ENCODE measurements around the gene NEBL. TPM values are rescaled to one million over a fixed set of nuclear protein-coding genes. Genes with fewer than 3 reads are reported as not detected.

NEBL gene
- total and polyA plus RNA-seq, 5 donors from 2014 or later: 1.2 to 2.6 (median 1.8) TPM

DNA sequence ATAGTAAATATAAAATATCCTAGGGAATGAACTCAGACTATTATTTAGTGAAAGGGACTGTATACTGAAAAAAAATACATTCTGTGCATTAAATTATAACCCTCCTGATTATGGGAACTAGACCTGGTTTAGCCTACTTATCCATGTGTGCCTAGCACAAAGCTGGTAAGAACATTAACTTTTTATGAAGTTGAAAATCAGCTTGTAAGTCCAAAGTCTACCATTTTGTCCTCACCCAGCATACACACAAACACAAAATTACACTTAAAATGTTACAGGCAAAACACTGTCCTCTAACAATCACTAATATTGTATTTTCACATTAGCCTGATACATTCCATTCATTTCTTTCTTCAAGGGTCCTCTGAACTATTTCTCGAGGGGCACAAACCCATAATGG is 19.9 kb upstream of the NEBL start:
- no peaks in the 10 kb centered on the region for H3K9me3 ChIP-seq (ENCODE audit: control insufficient read depth in 2 of 2, low read length in 2 of 2)
- Mint-ChIP-seq H3K4me3 (no peak overlapping the region), H3K27me3 (no peaks in the 10 kb centered on the region), H3K36me3 (no peaks in the 10 kb centered on the region), H3K27ac (no peak overlapping the region), H3K9me3 (peaks cover 0 to 6% (median 0%) of the 10 kb centered on the region in 7 donors), H3K4me1 (no peaks in the 10 kb centered on the region)
- no peak overlapping the region for H3K4me3 ChIP-seq (ENCODE audit: low read depth, low read length)
- no peaks in the 10 kb centered on the region for H3K4me1 ChIP-seq (ENCODE audit: control insufficient read depth, insufficient read depth, low read length, poor library complexity, severe bottlenecking)
- ATAC-seq (ENCODE audit: low read depth in 2 of 2) (no peak), DNase-seq (no peak)
- no peaks in the 10 kb centered on the region for H3K27me3 ChIP-seq (ENCODE audit: control insufficient read depth, insufficient read depth, low read length)
- no peak overlapping the region for H3K27ac ChIP-seq (ENCODE audit: insufficient read depth, low read length, poor library complexity, severe bottlenecking)
- H3K36me3 ChIP-seq (ENCODE audit: control insufficient read depth, insufficient read depth, low read length): no peaks in the 10 kb centered on the region

DNA sequence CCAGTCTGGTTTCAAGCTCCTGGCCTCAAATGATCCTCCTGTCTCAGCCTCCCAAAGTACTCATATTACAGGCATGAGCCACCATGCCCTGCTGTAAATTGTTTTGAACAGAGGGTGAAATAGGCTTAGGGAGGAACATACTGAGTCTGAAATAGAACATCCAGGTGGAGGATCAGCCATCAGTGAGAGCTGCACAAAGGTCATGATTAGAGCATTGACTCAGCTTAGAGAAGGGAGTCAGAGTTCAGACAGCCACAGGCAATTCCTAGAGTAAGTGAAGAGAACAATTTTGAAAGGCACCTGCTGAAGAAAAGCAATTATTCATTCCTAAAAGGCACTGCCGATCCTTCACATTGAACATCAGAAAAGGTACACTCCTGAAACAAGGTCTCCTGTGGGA is 15.9 kb upstream of the NEBL start:
- no peak overlapping the region for H3K27ac Mint-ChIP-seq
- H3K27me3 Mint-ChIP-seq: no peaks in the 10 kb centered on the region
- H3K4me3 Mint-ChIP-seq: no peak overlapping the region
- no peaks in the 10 kb centered on the region for H3K4me1 Mint-ChIP-seq
- no peaks in the 10 kb centered on the region for H3K9me3 ChIP-seq (ENCODE audit: control insufficient read depth in 2 of 2, low read length in 2 of 2)
- no peaks in the 10 kb centered on the region for H3K27me3 ChIP-seq (ENCODE audit: control insufficient read depth, insufficient read depth, low read length)
- H3K36me3 ChIP-seq (ENCODE audit: control insufficient read depth, insufficient read depth, low read length): no peaks in the 10 kb centered on the region
- H3K36me3 Mint-ChIP-seq: no peaks in the 10 kb centered on the region
- H3K4me3 ChIP-seq (ENCODE audit: low read depth, low read length): no peak overlapping the region
- no peak for ATAC-seq (ENCODE audit: low read depth in 2 of 2)
- no peak for DNase-seq
- H3K9me3 Mint-ChIP-seq: peaks cover 0 to 6% (median 0%) of the 10 kb centered on the region in 7 donors
- H3K27ac ChIP-seq (ENCODE audit: insufficient read depth, low read length, poor library complexity, severe bottlenecking): no peak overlapping the region
- H3K4me1 ChIP-seq (ENCODE audit: control insufficient read depth, insufficient read depth, low read length, poor library complexity, severe bottlenecking): no peaks in the 10 kb centered on the region

DNA sequence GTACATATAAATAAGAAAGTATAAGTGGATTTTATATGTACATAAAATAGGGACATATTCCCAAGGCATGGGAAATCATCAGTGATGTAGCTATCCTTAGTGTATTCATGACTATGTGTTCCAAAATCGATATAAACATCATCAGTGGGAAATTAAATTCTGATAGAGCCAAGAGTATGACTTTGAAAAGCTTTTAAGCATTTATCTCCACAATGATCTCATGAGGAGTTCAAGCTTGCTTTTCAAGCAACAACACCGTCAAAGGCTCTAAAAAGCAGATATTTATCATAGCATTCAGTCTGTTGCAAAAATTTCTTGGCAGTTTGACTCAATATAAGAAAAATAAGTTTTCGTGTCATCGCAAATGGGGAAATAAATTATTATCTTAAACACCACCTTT is 14.5 kb upstream of the NEBL start:
- ATAC-seq (ENCODE audit: low read depth in 2 of 2) (no peak), DNase-seq (no peak)
- Histone ChIP-seq H3K36me3 (ENCODE audit: control insufficient read depth, insufficient read depth, low read length) (no peaks in the 10 kb centered on the region), H3K9me3 (ENCODE audit: control insufficient read depth in 2 of 2, low read length in 2 of 2) (no peaks in the 10 kb centered on the region), H3K27ac (ENCODE audit: insufficient read depth, low read length, poor library complexity, severe bottlenecking) (no peak overlapping the region), H3K4me1 (ENCODE audit: control insufficient read depth, insufficient read depth, low read length, poor library complexity, severe bottlenecking) (no peaks in the 10 kb centered on the region), H3K27me3 (ENCODE audit: control insufficient read depth, insufficient read depth, low read length) (no peaks in the 10 kb centered on the region), H3K4me3 (ENCODE audit: low read depth, low read length) (no peak overlapping the region)
- H3K4me1 Mint-ChIP-seq: no peaks in the 10 kb centered on the region
- no peaks in the 10 kb centered on the region for H3K36me3 Mint-ChIP-seq
- peaks cover 0 to 3% (median 0%) of the 10 kb centered on the region in 7 donors for H3K9me3 Mint-ChIP-seq
- no peak overlapping the region for H3K4me3 Mint-ChIP-seq
- H3K27me3 Mint-ChIP-seq: no peaks in the 10 kb centered on the region
- no peak overlapping the region for H3K27ac Mint-ChIP-seq

DNA sequence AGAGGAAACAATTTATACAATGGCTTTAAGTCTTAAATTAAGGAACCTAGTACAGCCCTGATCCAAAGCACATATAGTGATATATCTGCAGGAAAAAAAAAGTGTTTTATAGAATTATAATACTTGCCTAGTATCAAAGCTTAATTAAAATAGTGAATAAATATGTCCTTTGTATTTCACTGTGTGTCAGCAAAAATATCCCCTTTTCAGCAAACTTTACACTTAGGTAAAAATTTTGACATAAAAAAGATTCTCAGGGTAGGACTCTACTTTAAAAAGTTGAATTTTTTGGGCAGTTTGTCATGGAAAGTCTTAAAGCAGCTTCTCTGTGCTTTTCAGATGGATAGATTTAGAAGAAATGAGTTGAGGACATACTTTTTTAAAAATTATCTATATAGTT is 12.7 kb upstream of the NEBL start:
- H3K9me3 ChIP-seq (ENCODE audit: control insufficient read depth in 2 of 2, low read length in 2 of 2): no peaks in the 10 kb centered on the region
- no peaks in the 10 kb centered on the region for H3K4me1 Mint-ChIP-seq
- no peak overlapping the region for H3K27ac Mint-ChIP-seq
- no peaks in the 10 kb centered on the region for H3K36me3 Mint-ChIP-seq
- H3K27ac ChIP-seq (ENCODE audit: insufficient read depth, low read length, poor library complexity, severe bottlenecking): no peak overlapping the region
- DNase-seq (no peak), ATAC-seq (ENCODE audit: low read depth in 2 of 2) (no peak)
- H3K9me3 Mint-ChIP-seq: peaks cover 0 to 3% (median 0%) of the 10 kb centered on the region in 7 donors
- no peak overlapping the region for H3K4me3 Mint-ChIP-seq
- H3K4me3 ChIP-seq (ENCODE audit: low read depth, low read length): no peak overlapping the region
- no peaks in the 10 kb centered on the region for H3K27me3 Mint-ChIP-seq
- H3K36me3 ChIP-seq (ENCODE audit: control insufficient read depth, insufficient read depth, low read length): no peaks in the 10 kb centered on the region
- no peaks in the 10 kb centered on the region for H3K4me1 ChIP-seq (ENCODE audit: control insufficient read depth, insufficient read depth, low read length, poor library complexity, severe bottlenecking)
- no peaks in the 10 kb centered on the region for H3K27me3 ChIP-seq (ENCODE audit: control insufficient read depth, insufficient read depth, low read length)

DNA sequence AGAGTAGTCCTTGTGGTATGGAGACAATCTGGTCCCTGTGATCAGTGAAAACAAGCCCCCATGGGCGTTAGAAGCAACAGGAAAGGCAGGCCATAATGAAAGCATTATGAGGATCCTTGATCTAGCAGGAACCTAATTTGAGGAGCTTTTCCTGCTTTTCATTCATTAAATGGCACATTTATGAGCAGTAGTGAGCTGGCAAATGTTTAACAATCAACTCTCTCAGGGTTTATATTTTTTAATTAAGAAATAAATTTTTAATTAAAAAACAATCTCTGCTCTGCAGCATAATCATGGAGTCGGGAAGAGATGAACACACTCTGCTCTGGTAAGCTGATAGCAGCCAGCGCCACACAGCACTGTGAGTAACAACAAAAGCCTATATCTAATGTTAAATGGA is 11.3 kb upstream of the NEBL start:
- Mint-ChIP-seq H3K27me3 (no peaks in the 10 kb centered on the region), H3K9me3 (peaks cover 0 to 5% (median 0%) of the 10 kb centered on the region in 7 donors), H3K36me3 (no peaks in the 10 kb centered on the region), H3K4me1 (no peaks in the 10 kb centered on the region), H3K27ac (no peak overlapping the region), H3K4me3 (no peak overlapping the region)
- Histone ChIP-seq H3K4me3 (ENCODE audit: low read depth, low read length) (no peak overlapping the region), H3K27ac (ENCODE audit: insufficient read depth, low read length, poor library complexity, severe bottlenecking) (no peak overlapping the region), H3K27me3 (ENCODE audit: control insufficient read depth, insufficient read depth, low read length) (no peaks in the 10 kb centered on the region), H3K4me1 (ENCODE audit: control insufficient read depth, insufficient read depth, low read length, poor library complexity, severe bottlenecking) (no peaks in the 10 kb centered on the region), H3K9me3 (ENCODE audit: control insufficient read depth in 2 of 2, low read length in 2 of 2) (no peaks in the 10 kb centered on the region), H3K36me3 (ENCODE audit: control insufficient read depth, insufficient read depth, low read length) (no peaks in the 10 kb centered on the region)
- DNase-seq: no peak
- no peak for ATAC-seq (ENCODE audit: low read depth in 2 of 2)

DNA sequence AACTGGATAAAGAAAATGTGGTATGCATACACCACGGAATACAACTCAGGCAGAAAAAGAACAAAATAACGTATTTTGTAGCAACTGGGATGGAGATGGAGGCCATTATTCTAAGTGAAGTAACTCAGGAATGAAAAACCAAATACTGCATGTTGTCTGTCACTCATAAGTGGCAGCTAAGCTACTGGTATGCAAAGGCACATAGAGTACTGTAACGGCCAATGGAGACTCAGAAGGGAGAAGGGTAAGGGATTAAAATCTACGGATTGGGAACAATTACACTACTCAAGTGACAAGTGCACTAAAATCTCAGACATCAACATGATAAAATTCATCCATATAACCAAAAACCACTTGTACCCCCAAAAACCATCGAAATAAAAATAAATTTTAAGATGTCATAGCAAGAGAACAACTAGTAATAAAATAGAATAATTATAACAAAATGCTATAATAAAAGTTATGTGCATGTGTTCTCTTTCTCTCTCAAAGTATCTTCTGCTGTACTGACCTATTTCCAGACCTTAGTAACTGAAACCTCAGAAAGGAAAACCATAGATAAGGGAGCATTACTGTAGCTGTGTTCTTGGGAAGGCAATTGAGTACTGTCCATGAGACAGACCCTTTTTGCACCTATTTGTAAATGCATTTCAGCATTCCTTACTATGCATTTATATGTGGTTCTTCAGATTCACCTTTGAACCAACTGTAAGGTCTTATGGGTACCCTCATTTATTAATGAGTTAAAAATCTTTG is 6.7 kb upstream of the NEBL start:
- DNase-seq: no peak
- no peaks in the 10 kb centered on the region for H3K36me3 ChIP-seq (ENCODE audit: control insufficient read depth, insufficient read depth, low read length)
- no peak for ATAC-seq (ENCODE audit: low read depth in 2 of 2)
- no peak overlapping the region for H3K27ac ChIP-seq (ENCODE audit: insufficient read depth, low read length, poor library complexity, severe bottlenecking)
- no peaks in the 10 kb centered on the region for H3K4me1 ChIP-seq (ENCODE audit: control insufficient read depth, insufficient read depth, low read length, poor library complexity, severe bottlenecking)
- no peaks in the 10 kb centered on the region for H3K27me3 ChIP-seq (ENCODE audit: control insufficient read depth, insufficient read depth, low read length)
- no peaks in the 10 kb centered on the region for H3K9me3 ChIP-seq (ENCODE audit: control insufficient read depth in 2 of 2, low read length in 2 of 2)
- H3K4me3 ChIP-seq (ENCODE audit: low read depth, low read length): no peak overlapping the region
- Mint-ChIP-seq H3K36me3 (no peaks in the 10 kb centered on the region), H3K27me3 (no peaks in the 10 kb centered on the region), H3K9me3 (peaks cover 0 to 5% (median 2%) of the 10 kb centered on the region in 7 donors), H3K4me3 (no peak overlapping the region), H3K4me1 (no peaks in the 10 kb centered on the region), H3K27ac (no peak overlapping the region)

DNA sequence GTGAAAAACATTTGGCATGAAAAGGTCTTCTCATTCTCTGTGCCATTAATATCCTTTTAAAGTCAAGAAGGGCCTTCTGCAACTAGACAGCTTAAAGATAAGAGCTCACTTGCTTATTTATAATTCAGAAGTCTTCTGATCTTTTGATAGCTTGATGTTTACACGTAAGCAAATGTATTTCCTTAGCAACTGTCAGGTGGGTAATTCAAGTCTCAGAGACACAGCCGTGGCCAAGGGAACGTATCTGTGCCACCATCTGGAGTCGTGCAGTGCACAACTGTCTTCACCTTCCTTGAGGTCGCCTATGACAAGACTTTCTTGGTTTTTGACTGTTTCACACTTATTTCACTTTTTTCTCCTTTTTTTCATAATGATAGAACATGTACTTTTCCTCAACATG is 4.0 kb upstream of the NEBL start:
- Mint-ChIP-seq H3K27ac (no peak overlapping the region), H3K4me1 (no peaks in the 10 kb centered on the region), H3K36me3 (no peaks in the 10 kb centered on the region), H3K27me3 (no peaks in the 10 kb centered on the region), H3K4me3 (no peak overlapping the region), H3K9me3 (peaks cover 0 to 5% (median 2%) of the 10 kb centered on the region in 7 donors)
- no peak overlapping the region for H3K27ac ChIP-seq (ENCODE audit: insufficient read depth, low read length, poor library complexity, severe bottlenecking)
- H3K4me3 ChIP-seq (ENCODE audit: low read depth, low read length): no peak overlapping the region
- no peaks in the 10 kb centered on the region for H3K27me3 ChIP-seq (ENCODE audit: control insufficient read depth, insufficient read depth, low read length)
- ATAC-seq (ENCODE audit: low read depth in 2 of 2): no peak
- no peaks in the 10 kb centered on the region for H3K9me3 ChIP-seq (ENCODE audit: control insufficient read depth in 2 of 2, low read length in 2 of 2)
- no peaks in the 10 kb centered on the region for H3K36me3 ChIP-seq (ENCODE audit: control insufficient read depth, insufficient read depth, low read length)
- no peak for DNase-seq
- H3K4me1 ChIP-seq (ENCODE audit: control insufficient read depth, insufficient read depth, low read length, poor library complexity, severe bottlenecking): no peaks in the 10 kb centered on the region

DNA sequence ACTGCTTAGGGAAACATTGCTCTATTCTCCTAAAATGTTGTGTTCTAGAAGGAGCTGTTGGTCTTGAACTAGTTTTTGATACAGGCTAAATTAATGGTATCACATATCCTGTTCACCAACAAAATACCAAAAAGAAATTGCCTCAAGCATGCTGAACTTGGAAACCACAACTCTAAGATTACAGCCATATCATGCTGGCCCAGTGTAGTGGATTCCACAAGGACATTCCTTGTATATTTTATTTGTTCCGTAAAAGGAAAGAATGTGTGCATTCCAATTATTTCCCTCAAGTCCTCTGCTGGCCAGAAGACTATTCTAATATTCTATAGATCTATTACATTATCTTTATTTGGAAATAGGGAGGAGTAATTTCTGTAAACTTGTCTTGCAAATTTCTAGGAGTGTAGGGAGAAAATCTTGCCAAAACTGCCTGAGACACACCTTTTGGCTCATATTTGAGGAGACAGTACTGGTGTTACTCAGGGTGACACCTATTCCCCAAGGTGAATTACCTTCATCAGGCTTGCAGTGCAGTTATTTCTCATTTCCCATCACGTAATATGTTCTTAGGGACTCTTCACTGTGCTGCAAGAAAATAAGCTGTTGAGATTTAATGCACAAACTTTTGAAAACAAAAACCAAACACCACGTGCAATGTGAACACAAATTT is 1.9 kb upstream of the NEBL start:
- Histone ChIP-seq H3K36me3 (ENCODE audit: control insufficient read depth, insufficient read depth, low read length) (no peaks in the 10 kb centered on the region), H3K9me3 (ENCODE audit: control insufficient read depth in 2 of 2, low read length in 2 of 2) (no peaks in the 10 kb centered on the region), H3K27me3 (ENCODE audit: control insufficient read depth, insufficient read depth, low read length) (no peaks in the 10 kb centered on the region), H3K4me1 (ENCODE audit: control insufficient read depth, insufficient read depth, low read length, poor library complexity, severe bottlenecking) (no peaks in the 10 kb centered on the region), H3K4me3 (ENCODE audit: low read depth, low read length) (no peak overlapping the region), H3K27ac (ENCODE audit: insufficient read depth, low read length, poor library complexity, severe bottlenecking) (no peak overlapping the region)
- Mint-ChIP-seq H3K9me3 (peaks cover 0 to 6% (median 2%) of the 10 kb centered on the region in 7 donors), H3K4me3 (no peak overlapping the region), H3K27me3 (no peaks in the 10 kb centered on the region), H3K4me1 (no peaks in the 10 kb centered on the region), H3K27ac (no peak overlapping the region), H3K36me3 (no peaks in the 10 kb centered on the region)
- ATAC-seq (ENCODE audit: low read depth in 2 of 2) (no peak), DNase-seq (no peak)
